ENCODE measurements around the gene RHEBL1.

The RHEBL1 gene

DNA sequence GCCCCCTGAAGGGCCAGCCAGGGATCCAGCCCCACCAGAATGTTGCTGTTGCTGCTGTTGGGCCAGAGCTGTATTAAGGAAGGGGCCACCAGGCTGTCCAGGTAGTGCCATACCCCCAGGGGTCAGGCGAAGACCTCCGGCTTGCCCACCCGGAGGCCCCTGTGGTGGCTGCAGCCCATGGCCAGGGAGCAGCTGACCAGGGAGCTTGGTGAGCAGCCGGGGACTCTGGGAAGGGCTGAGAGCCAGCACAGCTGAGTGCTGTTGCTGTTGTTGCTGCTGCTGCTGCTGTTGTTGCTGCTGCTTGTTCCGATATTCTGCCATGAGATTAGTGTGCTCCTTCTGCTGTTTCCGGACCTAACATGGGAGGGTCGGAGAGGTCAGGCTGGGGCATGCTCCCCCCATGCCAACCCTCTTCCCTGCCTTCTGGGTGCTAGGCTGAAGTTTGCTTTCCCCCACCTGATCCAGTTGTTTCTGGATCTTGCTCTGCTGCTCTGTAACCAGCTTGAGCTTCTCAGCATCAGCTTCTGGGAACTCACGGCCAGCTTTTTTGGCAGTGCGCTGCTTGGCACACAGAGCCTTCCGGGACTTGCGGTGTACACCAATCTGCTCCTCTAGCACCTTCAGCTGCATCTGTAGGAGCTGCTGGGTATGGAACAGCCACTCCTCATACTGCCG lies 36.0 kb downstream of the RHEBL1 start:
- DNase-seq = no peak

GRCh38 chr12:49032679-49033447 lies 36.9 kb downstream of the RHEBL1 start:
- DNase-seq = no peak

DNA sequence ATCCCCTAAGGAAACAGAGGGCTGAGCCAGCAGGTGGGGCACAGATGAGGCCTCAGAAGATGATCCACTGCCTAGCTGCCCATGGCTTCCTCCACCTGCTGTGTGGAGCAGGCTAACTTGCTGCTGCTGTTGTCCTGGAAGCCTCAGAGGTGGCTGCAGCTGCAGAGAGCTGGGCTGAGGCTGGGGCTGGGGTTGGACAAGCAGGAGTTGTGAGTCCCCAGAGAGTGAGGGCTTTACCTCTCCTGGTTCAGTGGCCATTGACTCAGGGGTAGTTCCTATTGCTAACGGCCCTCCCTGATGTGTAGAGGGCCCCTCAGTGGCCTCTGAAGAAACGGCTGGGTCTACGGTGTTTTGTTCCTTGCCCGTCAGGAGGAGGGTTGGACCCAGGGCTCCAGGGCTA lies 37.5 kb downstream of the RHEBL1 start:
- DNase-seq = no peak

- no peak for DNase-seq
Observed at GRCh38 chr12:49031573-49032161, 38.1 kb downstream of the RHEBL1 start.

DNA sequence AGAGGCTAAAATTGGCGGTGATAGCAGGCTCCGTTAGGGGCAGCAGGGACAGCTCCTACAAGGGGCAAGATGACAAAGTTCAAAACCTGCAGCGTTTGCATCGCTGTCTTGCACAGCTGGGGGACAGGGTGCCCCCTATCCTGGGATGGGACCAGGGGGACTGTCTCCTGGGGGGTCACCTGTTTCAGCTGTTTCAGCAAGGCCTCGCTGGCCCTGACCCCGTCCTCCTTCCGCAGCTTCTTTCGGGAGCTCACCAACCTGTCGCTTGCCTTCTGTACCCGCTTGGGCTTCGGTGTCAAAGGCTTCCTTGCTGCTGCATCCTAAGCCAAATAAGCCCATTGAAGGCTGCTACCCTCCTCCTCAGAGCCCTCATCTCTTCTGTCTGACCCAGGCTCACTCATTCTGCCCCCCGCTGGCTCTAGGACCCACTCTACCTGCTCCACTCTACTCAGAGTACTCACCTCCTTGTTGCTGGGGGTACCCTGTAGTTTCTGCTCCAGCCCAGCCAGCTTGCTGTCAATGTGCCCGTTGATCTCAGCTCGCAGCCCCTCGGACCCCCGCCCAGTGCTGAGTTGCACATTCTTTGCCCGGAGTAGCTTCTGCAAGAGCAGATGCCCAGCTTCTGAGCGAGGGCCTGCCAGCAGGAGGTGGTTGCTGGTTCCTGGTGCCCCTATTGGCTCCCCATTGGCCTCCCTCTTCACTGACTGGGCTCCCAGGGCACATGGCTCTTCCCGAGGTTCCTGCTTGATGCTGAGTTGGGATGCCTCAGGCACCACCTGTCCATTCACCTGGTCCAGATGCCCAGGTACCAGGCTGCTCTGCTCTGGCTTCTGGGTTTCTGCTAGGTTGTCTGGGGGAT lies 38.8 kb downstream of the RHEBL1 start:
- no peak for DNase-seq

GRCh38 chr12:49030119-49030518 lies 39.7 kb downstream of the RHEBL1 start:
- no peak for DNase-seq

DNA sequence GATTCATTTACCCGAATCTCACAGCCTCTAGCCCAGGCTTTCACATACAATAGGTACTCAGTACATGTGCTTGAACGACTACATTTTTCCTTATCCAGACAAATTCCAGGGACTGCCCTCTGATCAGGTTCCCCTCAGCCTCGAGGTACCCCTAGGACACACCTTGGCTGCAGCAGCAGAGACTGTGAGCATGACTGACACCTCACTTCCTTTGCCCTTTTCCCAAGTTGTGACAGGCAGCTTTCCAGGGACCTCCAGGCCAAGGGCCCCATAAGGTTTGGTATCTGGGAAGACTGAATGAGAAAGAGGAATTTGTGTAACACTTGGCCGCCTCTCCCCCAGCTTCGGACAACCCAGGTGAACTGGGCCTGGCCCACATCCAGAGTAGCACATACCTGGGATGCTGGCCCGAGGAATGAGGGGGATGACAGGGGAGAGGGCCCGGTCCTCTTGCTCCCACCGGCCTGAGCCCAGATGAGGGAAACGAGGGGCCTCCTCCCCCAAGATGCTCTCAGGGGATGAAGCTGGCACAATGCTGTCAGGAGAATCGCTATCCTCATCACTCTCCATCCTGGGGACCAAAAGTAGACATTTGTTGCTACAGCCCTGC lies 41.0 kb downstream of the RHEBL1 start:
- no peak for DNase-seq

DNA sequence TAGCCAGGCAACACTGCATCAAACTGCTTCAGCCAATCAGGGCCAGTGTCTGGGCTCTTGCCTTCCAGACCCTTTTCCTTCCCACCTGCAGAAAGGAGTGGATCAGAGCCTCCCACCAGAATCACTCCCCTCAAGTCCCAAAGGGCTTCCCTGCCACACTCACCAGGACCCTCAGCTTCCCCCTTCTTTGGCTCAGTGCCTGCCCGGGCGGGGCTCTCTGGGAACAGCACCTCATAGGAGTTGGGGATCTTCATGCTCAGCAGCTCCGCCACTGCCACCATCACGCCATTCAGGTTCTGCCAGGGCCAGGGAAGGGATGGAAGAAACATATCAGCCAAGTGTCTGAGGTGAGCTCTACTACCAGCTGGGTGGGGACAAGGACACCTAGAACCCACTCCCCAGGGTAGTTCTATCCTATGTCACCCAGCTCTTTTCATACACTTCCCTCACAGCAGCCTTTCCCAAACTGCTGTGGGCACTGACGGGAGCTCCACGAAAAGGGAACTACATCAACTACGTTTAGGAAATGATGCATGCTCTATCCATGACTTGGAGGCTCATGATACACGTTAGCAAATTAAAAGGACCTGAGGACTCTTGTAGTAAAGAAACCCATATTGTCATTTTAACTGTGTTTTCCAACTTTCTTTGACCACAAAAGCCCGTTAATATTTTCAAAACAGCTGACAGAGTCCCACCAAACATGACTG lies 41.8 kb downstream of the RHEBL1 start:
- DNase-seq = no peak

- DNase-seq = no peak
Observed at GRCh38 chr12:49026678-49027480, 42.9 kb downstream of the RHEBL1 start.

GRCh38 chr12:49026101-49026500 lies 43.7 kb downstream of the RHEBL1 start:
- DNase-seq = no peak

DNA sequence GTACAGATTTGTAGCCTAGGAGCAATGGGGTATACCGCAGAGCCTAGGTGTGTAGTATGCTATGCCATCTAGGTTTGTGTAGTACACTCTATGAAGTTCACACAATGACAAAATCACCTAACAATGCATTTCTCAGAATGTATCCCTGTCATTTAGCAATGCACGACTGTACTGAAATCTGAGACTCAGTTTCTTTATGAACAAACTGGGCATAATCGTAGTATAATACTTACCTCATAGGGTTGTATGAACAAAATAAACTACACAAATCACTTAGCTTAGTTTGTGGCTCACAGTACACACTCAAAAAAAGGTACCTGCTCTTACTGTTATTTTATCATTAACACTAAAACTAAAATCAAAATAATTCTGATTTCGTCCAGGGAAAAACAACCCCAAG lies 44.3 kb downstream of the RHEBL1 start:
- DNase-seq = no peak

GRCh38 chr12:49024543-49024942 lies 45.2 kb downstream of the RHEBL1 start:
- no peak for DNase-seq

DNA sequence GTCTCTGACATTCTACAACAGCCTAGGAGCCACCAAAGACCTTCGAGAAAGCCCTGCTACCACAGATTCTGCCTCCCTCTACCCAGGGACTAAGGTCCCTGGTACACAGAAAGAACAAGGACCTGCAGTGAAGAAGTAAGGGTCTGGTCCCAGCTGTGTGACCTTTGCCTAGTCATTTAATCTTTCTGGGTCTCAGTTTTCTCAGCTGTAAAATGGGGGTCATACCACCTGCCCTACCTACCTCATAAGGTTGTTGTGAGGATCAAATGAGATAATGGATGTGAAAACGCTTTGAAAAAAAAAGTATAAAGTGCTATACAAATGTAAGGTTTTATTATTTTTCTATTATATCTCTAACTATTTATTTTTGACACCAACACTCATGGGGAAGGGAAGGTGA lies 46.0 kb downstream of the RHEBL1 start:
- no peak for DNase-seq

DNA sequence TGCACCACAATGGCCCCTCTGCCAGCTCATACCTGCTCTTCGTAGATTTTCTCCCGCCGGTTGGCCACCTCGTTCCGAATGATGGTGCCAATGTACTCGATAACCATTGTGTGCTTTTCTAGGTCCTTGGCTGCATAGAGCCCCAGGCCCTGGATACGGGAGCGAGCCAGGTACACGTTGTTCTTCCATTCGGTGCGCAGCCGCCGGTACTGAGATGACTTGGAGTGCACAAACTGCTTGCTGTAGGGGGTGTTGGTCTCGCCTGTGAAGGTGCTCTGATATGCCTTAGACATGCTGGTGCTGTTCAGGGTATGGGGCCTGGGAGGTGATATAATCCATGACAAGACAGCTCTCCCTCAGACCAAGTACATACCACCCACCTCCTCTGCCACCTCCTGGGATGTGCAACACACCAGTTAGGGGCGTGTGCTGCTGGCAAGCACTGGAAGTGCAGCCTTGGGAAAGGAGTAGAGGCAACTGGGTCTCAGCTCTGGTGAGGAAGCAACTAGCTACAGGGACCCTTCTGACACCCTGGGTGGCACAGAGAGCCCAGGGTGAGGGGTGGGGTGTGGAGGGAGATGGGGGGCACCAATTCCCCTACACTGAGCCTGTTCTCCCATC lies 47.1 kb downstream of the RHEBL1 start:
- no peak for DNase-seq

GRCh38 chr12:49021292-49021915 lies 48.4 kb downstream of the RHEBL1 start:
- no peak for DNase-seq

DNA sequence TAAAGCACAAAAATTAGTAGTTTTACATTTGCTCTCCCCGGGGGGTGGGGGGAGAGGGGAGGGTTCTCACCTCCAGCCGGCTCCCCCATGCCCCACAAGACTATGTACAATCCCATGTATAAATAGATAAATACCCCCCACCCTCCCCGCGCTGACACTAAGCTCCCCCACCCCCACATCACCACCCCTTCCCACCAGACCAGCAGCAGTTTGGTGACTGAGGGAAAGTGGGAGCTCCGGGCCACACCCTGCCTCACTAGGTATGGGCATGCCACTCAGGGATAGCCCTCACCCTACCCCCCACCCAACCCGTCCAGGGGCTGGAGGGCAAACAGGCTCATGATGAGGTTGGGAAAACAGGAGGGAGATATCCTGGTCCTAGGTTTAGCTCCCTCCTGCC lies 49.3 kb downstream of the RHEBL1 start:
- DNase-seq = no peak

- DNase-seq = peak; percentile 1
Observed at GRCh38 chr12:49019443-49020324, 50.1 kb downstream of the RHEBL1 start.

GRCh38 chr12:49019120-49019430 lies 50.7 kb downstream of the RHEBL1 start:
- DNase-seq = no peak

Data from NCI-H1105 treated with DMSO at 0.1 percent for 48 hours (cell line).